ENCODE measurements around the gene SPECC1L.

SPECC1L gene

DNA sequence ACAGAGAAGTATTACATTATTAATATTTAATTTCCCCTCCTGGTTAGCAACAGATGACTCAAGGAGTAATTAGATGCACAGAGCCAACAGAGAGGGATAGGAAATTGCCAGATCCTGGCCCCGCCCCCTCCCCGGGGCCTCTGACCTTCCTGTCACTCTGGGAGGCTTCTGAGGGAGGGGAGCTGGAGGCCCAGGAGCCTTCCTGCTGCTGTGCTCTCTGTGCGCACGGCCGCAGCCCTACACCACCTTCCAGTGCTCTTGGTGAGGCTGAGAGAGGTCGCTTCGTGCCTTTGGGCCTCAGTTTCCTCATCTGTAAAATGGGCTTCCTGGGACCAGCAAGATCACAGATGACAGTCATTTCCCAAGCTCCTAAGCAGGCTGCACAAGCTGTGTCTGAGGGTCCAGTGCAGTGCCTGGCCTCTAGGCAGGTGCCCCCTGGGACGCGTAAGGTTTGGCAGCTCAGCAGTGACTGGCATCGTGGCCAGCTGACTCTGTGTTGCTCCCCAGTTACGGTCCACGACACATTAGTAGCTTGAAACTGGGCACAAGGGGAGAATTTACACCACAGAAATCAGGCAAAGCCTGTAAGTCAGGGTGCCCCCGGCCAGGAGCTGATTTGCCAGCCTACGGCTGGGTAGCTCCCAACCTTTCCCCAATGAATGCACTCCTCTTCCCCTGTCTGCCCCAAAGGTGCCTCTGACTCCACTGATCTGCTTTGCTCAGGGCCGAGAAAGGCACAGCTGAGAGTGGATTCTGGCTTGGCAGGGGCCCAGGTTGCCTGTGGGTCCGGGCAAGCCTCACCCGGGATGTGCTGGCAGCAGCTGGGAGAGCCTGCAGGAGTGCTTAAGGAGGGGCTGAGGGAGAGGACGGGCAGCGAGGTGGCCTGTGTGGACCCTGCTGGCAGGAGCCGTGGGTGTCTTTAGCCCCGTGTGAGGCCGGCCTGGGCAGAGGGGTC lies 159.1 kb downstream of the SPECC1L start:
- FAIRE-seq = no peak

DNA sequence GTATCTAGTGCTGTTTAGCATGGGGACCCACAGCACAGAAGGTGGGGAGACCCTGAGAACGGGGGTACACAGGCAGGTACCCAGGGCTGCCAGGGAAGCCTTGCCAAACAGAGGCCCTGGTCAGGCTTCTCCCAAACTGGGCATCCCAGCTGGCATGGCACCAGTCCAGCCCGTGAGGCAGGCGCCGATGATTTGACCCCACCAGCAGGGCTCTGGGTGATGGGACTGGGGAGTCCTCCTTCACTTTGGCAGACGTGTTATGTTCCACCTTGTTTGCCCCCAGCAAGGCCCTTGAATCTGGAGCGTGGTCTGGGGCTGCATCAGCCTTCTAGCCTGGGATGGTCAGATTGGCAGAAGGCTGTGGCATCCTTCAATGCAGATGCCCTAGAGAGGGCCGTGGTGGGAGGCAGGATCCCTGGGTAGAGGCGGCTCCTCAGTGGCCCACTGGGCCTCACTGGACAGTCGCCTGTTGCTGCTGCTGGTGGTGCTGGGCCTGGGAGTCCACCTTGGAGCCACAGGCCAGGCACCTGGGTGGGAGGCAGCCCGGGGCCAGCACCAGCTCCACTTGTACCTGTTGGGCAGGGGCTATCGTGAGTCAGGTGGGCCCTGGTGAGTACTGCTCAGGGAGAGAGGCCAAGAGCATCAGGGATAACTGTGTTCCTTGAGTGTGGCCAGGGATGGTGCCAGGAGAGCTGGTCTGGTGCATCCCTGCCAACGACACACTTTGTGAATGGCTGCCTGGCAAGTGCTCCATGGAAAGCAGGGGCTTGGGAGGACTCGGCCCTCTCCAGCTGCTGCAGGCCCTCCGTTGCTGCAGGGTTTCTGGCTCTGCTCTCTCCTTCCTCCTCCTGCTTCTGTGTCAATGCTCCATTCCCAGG lies 160.0 kb downstream of the SPECC1L start:
- FAIRE-seq = no peak

DNA sequence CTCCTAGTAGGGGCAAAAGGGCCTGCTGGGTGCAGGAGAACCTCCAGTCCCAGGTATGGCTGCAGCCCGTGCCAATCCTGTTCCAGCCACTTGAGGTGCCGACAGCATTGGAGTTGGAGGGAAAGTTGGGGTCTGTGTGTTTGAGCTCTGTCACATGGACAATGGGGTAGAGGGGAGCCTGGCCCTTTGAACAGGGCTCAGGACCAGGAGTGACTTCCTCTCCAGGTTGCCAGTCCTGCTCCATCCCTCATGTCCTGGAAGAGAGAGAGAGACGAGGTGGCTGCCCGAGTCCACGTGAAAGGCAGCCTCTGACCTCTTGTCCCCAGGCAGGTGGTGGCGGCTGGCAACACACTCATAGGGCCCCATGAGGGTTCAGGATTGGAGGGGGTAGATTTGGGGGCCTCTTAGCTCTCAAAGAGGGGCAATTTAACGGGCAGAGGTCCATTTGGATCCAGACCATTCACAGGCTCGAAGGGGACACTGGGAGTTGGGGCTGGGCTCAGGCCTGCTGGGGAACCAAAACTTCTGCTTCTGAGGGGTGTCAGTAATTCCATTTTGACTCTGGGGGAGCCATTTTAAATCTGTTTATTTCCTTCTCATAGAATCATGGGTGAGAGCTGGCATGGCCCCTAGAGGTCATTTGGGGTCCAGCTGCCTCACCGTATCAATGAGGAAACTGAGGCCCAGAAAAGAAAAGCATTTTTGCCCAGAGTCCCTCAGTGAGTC lies 160.8 kb downstream of the SPECC1L start:
- FAIRE-seq = no peak

DNA sequence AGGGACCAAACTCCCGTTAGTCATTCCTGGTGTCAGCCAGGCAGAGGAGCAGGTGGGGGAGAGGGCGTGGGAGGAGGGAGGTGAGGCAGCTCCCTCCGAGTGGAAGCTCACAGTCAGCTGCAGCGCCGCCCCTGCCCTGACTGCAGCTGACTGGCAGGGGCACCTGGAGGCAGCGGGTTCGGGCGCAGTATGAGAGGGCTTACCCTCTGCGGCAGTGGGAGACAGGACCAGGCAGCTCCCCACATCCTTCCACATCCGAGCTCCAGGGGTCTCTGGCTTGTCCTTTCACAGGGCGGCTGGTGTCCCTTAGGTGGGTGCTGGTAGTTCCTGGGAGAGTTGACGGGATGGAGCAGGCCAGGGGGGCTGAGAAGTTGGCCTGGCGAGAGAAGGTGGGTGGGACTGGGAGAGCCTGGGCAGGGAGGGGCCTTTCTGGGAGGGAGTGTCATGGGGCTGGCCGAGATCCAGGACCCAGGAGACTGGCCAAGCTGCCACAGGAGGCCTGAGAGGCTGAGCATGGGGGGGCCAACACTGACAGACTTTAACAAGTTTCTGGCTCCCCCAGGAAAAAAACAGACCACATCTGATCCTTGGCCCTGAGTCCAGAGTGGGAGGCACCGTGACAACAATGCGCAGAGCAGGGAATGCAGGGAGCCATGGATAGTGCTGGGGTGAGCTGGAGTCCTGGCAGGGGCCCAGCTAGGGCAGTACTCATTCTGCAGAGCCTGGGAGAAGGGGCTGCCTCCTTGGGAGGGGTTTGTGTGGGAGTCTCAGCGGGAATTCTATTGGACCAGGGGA lies 161.6 kb downstream of the SPECC1L start:
- FAIRE-seq = no peak

DNA sequence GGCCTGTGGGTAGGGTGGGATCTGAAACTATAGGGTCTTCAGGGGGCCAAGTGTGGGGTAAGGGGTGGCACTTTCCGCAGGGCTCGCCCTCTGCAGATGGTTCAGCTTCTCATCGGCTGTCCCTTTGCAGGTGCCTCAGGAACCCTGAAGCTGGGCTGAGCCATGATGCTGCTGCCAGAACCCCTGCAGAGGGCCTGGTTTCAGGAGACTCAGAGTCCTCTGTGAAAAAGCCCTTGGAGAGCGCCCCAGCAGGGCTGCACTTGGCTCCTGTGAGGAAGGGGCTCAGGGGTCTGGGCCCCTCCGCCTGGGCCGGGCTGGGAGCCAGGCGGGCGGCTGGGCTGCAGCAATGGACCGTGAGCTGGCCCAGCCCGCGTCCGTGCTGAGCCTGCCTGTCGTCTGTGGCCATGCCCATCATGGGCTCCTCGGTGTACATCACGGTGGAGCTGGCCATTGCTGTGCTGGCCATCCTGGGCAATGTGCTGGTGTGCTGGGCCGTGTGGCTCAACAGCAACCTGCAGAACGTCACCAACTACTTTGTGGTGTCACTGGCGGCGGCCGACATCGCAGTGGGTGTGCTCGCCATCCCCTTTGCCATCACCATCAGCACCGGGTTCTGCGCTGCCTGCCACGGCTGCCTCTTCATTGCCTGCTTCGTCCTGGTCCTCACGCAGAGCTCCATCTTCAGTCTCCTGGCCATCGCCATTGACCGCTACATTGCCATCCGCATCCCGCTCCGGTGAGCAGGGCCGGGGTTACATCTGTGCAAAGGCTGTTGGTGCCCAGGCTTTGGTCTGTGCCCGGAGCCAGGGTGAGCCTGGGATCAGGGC lies 162.6 kb downstream of the SPECC1L start:
- FAIRE-seq = no peak

DNA sequence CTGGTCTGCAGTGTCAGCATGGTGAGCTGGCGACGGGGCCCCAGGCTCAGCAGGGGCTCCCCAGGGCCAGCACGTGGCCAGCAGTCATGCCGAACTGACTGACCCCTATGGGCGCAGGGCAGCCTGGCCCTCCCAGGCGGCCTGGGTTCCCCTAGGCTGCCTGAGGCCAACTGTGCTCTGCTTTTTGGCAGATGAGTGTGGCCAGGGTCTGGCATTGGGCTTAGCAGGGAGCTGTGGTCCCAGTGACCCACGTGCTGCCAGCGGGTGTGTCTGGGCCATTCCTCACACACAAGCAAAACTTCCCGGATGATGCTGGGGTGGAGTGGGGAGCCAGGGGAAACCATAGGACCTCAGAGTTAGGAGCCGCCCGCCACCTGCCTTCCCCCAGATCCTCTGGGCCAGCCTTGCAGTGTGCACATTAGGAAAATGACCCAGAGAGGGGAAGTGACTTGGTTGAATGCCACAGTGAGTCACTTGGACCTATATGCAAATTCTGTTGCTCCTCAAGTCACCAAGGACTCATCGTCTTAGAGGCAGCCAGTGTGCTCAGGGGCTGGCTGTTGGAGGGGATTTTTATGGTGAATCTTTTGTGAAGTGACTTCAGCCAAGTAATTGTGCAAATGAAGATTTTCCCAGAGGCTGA lies 163.3 kb downstream of the SPECC1L start:
- no peak for FAIRE-seq

DNA sequence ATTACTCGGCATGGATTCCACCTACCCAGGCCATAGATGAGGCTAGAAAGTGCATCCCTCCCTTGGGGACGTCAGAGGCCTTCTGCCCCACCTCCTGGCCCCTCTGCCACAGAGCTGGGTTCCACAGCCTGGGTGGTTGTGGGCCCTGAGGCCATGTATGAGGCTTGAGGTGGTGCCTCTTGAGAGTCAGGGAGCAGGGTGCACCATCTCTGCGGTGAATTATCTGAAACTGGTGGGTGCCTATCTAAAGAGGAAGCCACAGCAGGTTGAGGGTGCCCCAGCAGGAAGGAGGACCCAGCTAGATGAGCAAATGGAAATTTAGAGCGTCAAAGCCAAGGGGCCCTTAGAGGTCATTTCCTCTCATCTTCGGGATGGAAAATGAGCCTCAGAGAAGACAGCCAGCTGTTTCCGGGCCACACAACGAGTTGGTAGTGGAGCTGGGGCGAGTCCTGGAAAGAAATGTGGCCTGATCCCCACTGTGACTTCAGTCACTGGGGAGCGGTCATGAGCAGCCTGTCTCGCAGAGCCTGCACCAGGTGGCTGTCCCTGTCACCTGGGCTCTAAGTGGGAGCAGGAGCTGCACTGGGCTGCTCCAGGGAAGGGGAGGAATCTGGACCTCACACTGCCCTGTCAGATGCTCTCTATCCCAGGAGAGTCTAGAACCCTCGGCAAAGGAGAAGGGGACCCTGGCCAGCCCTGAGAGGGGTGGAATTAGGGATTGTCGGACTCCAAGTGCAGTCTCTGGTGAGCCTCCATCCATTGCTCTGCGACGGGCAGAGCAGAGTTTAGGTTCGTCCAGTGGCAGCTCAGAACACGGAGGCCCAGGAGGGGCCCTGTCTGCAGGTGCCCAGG lies 164.1 kb downstream of the SPECC1L start:
- no peak for FAIRE-seq

DNA sequence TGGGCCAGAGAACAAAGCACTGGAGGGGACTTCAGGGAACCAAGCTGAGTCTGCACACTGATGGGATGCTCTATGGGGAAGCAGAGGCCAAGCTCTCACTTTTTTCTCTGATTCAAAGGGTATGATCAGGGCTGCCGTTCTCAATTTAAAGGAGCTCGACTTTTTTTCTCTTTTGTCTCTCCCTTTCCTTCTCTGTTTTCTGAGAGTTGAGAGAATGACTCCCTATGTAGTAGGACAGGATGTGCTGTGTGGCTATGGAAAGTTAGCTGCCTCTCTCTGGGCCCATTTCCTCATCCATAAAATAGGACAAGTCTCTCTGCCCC lies 164.7 kb downstream of the SPECC1L start:
- FAIRE-seq = no peak

DNA sequence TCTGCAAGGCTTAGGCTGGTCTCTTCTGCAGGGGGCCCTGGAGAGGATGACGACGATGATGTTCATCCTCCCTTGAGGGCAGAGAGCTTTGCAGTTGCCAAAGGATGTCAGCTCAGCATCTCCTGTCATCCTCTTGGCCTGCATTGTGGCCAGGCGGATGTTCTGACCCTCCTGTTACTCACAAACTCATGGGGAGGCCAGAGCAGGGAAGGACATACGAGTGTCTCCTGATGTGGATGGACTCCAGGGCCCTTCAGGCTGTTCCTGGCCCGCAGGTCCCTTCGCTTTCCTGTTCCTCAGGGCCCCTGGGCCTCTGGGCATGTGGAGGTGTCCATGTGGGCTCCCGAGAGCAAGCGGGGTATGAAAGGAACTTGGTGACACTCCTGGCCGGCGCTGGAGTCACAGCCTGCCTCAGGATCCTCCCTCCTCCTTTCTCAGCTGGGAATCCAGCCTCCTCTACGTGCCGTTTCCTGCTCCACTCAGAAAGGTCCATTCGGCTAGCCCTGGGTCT lies 165.3 kb downstream of the SPECC1L start:
- FAIRE-seq = no peak

DNA sequence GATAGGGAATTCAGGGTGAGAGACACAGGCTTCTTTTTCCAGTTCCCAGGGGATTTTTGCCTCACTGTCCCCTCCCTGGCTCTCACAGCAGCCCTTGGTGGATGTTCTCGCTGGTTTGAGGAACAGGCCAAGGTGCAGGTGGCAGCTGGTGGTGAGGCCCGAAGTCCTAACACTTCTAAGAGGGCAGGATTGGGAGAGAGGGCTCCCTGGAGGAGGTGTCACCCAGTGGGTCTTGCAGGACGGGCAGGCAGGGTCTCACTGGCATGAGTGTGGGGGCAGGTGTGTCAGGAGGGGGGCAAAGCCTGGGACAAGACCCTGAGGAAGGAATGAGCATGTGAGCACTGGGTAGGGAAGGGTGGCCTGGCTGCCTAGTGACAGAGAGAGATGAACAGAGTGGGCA lies 165.9 kb downstream of the SPECC1L start:
- FAIRE-seq = no peak

DNA sequence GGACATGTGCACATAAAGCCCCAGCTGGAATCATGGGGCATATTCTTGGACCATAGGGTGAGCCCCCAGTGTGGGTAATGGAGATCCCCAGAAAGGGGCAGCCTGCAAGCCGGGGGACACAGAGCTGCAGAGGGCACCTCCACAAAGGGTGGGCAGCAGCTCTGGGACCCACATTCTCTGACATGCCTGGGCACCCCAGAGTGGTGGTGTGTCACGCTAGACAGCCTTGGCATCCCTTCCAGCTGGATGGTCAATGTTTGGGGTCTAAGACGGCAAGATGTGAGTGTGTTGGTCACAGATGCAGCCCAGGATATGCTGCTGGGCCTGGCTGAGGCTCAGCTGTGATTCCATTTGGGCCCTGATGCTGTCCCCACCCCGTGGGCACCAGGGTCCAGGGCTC lies 166.5 kb downstream of the SPECC1L start:
- FAIRE-seq = no peak

DNA sequence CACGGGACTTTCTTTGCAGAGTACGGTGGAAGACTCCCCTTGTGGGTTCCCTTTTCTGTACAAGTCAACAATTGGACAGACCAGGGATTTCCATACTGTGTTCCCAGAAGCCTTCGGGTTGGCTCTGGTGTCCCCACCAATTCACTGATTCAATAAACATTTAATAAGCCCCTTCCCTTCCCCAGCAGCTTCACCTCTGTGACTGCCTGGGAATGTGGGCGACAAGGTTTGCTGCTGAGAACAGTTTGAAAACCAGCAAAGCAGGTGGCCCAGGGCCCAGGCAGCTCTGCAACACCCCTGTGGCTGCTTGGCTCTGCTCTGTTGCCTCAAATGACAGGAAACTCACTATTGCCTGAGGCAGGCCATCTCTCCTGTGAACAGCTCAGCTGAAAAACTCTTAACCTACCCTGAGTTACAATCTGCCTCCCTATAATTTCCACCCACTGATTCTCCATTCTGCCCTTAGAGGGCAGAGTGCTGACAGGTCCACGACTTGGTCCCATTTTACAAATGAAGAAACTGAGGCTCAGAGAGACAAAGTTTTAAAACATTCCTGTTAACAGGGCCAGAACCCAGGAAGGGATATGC lies 167.2 kb downstream of the SPECC1L start:
- no peak for FAIRE-seq

DNA sequence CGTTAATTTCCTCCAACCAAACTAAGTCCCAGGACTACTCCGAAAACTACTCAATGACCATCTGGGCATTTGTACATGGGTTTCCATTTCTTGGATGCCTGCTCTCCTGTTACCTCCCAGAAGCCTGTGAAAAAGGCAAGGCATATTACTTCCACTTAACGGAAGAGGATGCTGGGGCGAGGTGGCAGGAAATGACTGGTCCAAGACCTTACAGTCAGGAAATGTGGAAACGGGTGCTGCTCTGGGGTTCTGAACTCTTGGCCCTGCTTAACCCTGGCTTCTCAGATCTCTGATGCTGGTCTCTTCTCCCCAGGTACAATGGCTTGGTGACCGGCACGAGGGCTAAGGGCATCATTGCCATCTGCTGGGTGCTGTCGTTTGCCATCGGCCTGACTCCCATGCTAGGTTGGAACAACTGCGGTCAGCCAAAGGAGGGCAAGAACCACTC lies 169.7 kb downstream of the SPECC1L start:
- no peak for FAIRE-seq

DNA sequence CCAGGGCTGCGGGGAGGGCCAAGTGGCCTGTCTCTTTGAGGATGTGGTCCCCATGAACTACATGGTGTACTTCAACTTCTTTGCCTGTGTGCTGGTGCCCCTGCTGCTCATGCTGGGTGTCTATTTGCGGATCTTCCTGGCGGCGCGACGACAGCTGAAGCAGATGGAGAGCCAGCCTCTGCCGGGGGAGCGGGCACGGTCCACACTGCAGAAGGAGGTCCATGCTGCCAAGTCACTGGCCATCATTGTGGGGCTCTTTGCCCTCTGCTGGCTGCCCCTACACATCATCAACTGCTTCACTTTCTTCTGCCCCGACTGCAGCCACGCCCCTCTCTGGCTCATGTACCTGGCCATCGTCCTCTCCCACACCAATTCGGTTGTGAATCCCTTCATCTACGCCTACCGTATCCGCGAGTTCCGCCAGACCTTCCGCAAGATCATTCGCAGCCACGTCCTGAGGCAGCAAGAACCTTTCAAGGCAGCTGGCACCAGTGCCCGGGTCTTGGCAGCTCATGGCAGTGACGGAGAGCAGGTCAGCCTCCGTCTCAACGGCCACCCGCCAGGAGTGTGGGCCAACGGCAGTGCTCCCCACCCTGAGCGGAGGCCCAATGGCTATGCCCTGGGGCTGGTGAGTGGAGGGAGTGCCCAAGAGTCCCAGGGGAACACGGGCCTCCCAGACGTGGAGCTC lies 170.2 kb downstream of the SPECC1L start:
- no peak for FAIRE-seq

DNA sequence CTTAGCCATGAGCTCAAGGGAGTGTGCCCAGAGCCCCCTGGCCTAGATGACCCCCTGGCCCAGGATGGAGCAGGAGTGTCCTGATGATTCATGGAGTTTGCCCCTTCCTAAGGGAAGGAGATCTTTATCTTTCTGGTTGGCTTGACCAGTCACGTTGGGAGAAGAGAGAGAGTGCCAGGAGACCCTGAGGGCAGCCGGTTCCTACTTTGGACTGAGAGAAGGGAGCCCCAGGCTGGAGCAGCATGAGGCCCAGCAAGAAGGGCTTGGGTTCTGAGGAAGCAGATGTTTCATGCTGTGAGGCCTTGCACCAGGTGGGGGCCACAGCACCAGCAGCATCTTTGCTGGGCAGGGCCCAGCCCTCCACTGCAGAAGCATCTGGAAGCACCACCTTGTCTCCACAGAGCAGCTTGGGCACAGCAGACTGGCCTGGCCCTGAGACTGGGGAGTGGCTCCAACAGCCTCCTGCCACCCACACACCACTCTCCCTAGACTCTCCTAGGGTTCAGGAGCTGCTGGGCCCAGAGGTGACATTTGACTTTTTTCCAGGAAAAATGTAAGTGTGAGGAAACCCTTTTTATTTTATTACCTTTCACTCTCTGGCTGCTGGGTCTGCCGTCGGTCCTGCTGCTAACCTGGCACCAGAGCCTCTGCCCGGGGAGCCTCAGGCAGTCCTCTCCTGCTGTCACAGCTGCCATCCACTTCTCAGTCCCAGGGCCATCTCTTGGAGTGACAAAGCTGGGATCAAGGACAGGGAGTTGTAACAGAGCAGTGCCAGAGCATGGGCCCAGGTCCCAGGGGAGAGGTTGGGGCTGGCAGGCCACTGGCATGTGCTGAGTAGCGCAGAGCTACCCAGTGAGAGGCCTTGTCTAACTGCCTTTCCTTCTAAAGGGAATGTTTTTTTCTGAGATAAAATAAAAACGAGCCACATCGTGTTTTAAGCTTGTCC lies 171.0 kb downstream of the SPECC1L start:
- FAIRE-seq = no peak

DNA sequence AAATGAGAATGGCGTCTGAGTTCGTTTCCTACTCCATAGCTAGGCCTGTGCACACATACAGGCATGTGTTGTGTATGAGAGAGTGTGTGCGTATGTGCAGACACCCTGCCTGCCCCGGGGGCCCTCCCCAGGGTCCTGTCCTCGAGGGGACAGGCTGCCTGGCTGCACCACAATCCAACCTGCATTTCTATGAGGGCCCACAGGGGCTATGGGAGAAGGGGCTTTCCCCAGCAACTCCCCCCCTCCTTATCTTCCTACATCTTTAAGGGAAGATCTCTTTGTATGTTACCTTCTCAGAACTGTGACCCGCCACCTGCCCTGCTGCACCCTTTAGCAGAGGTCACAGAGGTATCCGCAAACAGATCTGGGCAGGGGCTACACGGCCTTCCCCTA lies 171.7 kb downstream of the SPECC1L start:
- FAIRE-seq = no peak

DNA sequence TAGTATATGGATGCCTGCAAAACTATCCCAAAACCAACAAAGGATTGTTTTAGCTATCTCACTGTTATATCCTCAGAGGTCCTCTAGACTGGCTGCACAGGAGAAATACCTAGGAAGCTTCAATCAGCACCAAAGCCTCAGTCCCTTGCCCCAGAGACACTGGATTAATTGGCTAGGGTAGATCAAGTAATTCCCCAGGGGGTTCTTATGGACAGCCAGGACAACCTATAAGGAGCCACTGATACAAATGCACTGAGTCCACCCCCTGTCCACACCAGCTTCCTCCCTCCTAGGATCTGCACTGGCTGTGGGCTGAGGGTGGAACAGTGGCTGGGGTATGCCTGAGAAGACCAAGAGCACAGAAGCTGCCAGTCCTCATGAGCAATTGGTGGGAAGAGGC lies 173.0 kb downstream of the SPECC1L start:
- no peak for FAIRE-seq
